GM12865 (cell line): ENCODE data around the gene HSD11B1L.

Source experiments
- DNase-seq: peaks from one replicate; pipeline ENCODE4 v3.0.0; 2010; ENCODE audit warnings: low read depth
- H3K4me3 ChIP-seq: 2 replicates; pipeline ENCODE4 v1.5.1; 2011; ENCODE audit warnings: mild to moderate bottlenecking, low read depth, low read length, control low read depth
- TF ChIP-seq, protein P1 (sequence below): IDR thresholded peaks from 2 replicates; pipeline ENCODE4 v1.5.1; 2011; ENCODE audit warnings: low read length, control low read depth, low read depth, inconsistent platforms; ENCODE audit not compliant: insufficient read depth; ENCODE audit errors: missing control alignments

HSD11B1L gene

DNA sequence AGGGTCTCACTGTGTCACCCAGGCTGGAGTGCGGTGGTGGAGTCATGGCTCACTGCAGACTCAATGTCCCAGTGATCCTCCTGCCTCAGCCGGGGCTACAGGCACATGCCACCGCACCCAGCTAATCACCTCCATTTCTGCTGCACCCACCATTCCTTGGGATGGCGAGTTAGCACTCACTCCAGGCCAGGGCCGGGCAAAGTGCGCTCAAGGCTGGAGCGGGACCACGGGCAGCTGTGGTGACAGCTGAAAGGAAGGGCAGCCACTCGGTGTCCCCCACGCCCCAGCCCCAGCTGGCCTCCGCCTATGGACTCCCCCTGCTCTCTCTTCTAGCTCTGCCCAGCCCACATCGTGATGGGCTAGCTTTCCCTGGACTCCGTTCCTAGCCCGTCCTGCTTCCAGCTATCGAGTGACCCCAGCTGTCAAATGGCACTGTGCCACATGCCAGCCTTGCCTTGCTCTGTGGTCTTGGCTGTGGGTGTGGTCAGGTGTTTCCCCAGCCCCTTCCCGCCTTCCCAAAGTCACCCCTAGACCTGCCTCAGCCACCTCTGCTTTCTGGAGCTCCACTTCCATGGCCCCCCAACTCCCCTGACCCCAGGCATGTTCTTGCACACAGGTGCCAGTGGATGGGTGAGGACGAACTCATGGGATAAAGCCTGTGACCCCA, 4.6 kb upstream of the HSD11B1L start:
- no peak overlapping the region for H3K4me3 ChIP-seq
- no peak for DNase-seq
- TF ChIP-seq, protein P1, sequence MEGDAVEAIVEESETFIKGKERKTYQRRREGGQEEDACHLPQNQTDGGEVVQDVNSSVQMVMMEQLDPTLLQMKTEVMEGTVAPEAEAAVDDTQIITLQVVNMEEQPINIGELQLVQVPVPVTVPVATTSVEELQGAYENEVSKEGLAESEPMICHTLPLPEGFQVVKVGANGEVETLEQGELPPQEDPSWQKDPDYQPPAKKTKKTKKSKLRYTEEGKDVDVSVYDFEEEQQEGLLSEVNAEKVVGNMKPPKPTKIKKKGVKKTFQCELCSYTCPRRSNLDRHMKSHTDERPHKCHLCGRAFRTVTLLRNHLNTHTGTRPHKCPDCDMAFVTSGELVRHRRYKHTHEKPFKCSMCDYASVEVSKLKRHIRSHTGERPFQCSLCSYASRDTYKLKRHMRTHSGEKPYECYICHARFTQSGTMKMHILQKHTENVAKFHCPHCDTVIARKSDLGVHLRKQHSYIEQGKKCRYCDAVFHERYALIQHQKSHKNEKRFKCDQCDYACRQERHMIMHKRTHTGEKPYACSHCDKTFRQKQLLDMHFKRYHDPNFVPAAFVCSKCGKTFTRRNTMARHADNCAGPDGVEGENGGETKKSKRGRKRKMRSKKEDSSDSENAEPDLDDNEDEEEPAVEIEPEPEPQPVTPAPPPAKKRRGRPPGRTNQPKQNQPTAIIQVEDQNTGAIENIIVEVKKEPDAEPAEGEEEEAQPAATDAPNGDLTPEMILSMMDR: no peak

DNA sequence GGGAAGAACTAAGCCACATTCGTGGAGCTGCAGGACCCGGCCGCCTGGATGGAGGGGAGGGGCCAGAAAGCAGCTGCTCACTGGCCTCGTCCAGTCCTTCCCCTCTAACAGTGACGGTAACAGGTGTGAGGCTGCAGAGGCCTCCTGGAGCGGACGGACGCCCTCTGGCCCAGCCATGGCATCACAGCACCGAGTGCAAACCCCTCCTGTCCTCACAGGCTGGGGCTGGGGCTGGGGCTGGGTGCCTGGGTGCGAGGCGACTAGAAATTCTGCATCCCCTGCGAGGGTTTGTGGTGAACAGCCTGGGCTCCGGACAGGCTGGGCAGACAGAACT, 4.1 kb upstream of the HSD11B1L start:
- no peak overlapping the region for H3K4me3 ChIP-seq
- TF ChIP-seq, protein P1: no peak
- DNase-seq: no peak

DNA sequence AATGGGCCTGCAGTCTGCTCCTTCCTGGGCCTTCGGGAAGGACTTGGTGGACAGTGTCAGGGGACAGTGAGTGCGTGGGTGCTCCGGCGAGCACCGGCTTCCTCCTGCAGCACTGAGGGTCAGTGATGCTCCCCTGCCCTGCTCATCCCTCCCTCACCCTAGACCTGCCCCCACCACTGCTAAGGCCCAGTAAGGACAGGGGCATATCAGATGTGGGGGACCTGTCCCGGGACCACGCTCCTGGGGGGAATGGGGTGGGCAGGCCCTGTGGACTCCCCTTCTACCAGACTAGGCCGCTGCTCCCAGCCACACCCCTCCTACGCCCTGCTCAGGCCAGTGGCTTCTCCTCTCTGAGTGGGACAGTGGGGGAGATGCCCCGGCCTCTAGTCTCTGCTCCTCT, 3.7 kb upstream of the HSD11B1L start:
- DNase-seq: no peak
- no peak overlapping the region for H3K4me3 ChIP-seq
- TF ChIP-seq, protein P1: no peak

DNA sequence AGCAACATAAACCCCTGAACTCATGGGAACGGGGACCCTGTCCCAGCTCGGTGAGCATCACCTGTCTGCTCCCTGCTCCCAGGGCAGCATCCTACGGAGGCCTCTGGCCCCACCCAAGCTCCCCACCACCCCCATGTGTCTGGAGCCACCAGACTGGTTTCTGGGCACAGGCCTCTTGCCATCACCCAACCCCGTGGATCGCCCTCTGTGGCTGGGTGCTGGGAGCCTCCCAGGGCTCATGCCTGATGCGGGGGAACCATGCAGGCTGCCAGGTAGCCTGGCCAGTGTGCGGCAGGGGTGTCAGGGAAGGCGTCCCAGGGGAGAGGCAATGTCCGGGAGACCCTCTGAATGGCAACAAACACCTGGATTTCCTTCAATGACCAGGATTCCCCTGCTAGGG, 3.2 kb upstream of the HSD11B1L start:
- no peak overlapping the region for H3K4me3 ChIP-seq
- TF ChIP-seq, protein P1: no peak
- no peak for DNase-seq

DNA sequence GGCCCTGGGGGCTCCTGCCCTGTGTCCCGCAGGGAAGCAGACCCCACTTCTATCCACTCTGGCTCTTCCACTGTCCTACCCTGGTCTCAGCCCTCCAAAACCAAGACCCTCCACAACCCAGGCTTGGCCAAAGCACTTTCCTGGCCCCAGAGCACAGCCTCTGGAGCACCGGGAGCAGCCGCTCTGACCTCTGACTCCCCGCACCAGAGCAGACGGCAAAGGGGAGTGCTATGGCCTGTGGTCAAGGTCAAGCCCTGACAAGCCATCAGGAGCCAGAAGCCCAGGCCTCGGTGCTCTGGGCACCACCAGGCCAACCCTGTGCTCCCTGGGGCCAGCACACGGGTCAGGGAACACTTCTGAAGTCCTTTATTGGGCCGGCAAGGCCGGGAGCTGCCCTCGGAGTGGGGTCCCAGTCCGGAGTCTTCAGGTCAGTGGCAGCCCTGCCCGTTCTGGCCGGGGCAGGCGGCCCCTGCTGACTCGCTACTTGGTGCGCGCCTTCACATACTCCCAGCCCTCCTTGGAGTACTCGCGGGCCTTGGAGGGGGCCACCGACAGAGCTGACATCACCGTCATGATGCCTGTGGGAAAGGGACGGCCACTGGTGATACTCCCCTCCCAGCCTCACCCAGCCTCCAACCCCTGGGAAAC, 2.6 kb upstream of the HSD11B1L start:
- TF ChIP-seq, protein P1: no peak
- no peak overlapping the region for H3K4me3 ChIP-seq
- DNase-seq: no peak

DNA sequence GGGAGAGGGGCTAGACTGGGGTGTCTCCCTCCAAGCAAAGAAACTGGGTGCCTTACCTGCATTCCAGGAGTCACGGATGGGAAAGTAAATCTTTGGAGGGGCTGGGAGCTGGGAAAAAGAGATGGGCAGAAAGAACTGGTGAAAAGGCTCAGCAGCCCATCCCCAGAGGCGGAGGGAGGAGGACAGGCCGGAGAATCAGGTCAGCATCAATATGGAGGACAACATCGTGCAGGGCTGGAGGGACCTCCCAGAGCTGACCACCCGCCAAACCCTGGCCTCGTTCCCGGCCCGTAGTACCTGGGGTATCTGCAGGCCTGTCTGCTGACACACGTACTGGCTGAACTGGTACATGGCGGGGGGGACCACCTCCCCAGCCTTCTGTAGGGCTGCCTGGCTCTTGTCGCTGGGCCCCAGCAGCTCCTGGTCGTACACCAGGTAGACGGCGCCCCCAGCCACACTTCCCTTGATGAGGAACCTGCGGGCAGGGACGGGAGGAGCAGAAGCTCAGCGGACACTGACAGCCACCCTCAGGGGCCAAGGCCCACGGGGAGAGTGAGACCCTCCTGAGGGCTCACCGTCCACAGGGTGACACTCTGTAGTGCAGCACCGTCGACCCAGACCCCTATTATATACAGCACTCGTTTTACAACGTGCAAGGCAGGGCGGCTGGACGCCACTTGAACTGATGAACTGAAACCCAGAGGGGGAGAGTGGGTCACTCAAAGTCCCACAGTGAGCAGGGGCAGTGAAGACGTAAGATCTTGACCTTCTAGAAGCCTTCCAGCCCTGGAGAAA, 1.3 kb upstream of the HSD11B1L start:
- H3K4me3 ChIP-seq: peak overlapping the region; percentile 75
- no peak for DNase-seq
- TF ChIP-seq, protein P1: no peak
